ELF-1 (cell line): ENCODE data around the gene PTCHD1.

Source experiments
- DNase-seq: peaks from one replicate; pipeline ENCODE4 v3.0.0-alpha.2; 2016; ENCODE audit warnings: low read depth, low spot score

PTCHD1 gene

DNA sequence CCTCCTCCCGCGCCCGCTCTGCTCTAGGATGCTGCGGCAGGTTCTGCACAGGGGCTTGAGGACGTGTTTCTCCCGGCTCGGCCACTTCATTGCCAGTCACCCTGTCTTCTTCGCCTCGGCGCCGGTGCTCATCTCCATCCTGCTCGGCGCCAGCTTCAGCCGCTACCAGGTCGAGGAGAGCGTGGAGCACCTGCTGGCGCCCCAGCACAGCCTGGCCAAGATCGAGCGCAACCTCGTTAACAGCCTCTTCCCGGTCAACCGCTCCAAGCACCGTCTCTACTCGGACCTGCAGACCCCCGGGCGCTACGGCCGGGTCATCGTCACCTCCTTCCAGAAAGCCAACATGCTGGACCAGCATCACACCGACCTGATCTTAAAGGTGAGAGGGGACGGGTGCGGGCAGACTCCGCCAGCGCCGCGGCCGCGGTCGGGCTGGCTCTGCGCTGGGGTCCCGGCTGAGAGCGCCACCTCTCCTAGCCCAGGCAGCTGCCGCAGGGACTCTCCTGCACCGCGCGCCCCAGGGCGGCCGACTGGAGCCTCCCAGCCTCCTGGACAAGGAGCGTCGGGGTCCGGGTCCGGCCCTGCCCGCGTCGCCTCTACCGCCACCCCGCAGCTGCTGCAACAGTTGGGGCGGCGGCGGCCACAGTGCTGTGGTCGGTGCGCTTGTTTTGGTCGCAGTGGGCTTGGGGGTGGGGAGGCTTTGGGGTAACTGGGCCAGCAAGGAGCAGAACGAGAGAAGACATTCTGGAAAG lies at the start of gene PTCHD1:
Gene PTCHD1 (plus strand): TSS at position 2 of the 752 bp plus-strand sequence. CDS start 27 bp downstream, at position 29.
- DNase-seq = peak; percentile 67

DNA sequence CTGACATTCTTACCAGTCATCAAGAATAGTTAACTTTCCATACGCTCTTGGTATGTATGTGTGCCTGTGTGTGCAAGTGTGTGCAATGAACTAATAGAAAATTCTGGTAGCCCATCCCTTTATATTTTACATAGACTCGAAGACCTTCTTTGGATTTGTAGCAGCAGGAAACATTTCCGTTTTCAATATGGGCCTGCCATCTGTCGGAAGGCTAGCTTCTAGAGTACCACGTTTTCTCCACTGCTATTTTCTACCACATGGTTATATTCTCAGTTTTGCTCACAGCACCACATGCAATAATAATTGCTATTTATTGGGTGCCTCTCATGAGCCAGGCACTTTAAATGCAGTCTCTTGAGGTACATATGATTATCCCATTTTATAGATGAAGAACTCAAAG lies 47.9 kb upstream of the PTCHD1 start:
- no peak for DNase-seq

DNA sequence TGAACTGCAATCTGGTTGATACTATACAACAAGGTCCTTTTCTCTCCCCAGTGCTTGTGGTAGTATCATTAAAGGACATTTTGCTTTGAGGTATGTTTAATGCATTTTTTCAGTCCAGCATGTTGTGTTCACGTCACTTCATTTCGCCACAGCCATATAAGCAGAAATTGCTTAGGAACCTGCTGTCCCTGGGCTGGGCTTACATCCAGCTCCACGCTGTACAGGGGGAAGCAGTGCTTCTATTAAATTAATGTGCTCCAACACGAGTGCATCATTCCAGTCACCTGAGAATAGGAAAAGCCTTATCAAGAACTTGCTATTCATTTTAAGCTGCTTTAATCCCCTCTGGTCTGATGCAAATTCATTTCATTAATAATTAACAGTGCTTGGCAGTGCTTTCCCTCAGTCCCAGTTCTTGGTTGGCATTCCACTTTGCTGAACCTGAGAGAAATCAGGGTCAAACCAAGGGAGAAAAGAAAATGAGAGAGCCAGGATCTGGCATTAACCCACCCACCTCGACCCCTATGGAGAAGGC lies 47.4 kb upstream of the PTCHD1 start:
- DNase-seq = no peak

DNA sequence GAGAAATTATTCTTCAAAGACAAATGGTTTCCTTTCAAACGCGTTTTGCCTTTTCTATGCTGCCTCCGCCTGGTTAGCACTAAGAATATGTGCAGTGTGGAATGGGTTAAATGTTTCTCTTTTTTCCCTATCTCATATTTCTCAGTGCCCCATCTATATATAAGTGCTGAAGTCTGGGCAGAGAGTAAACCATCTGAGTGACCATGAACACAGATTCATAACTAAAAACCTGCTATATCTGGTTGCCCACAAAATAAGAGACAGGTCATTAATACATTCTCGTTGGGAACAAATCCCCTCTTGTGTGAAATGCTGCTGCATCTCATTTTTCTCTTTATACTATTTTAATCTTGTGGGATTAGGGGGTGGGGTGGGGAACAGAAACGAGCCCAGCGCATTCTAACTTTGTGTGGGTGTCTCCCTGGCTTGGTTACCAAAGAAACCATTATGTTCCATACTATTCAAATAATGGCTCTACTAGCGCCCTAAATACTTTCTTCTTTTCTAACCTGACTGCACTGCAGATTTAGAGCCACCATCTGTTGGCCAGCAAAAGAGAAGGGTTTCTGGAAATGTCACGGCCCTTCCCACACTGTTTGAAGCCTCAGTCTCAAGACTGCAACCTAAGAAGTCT lies 42.2 kb upstream of the PTCHD1 start:
- DNase-seq = no peak

DNA sequence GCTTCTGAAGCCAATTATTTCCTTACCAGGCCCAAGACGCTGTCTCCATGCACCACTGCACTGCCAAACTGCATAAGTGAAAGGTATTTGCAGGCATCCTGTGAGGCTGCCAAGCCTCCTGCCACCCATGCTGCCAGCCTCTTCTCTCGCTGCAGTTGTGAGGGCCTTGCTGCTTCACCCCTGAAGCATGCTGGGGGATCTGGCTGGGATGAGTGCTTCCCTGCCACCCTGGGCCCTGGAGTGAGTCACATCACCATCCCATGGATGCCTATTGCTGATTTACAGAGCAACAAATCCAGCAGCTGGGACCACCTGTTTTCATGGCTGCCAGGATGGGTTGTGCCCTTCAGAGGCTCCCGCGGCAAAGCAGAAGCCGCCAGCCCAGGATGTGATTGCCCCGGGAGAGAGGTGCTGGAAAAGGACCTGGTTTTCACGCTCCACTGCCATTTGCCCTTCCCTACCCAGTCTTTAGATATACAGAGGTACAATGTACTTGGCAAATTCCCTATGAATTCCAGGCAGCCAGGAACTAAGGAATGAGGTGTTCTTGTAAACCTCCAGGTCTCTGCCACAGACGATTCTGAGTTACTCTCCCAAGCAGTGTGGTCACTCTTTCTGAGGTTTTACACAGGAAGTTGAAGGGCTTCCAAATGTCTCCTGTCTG lies 41.5 kb upstream of the PTCHD1 start:
- DNase-seq = no peak

DNA sequence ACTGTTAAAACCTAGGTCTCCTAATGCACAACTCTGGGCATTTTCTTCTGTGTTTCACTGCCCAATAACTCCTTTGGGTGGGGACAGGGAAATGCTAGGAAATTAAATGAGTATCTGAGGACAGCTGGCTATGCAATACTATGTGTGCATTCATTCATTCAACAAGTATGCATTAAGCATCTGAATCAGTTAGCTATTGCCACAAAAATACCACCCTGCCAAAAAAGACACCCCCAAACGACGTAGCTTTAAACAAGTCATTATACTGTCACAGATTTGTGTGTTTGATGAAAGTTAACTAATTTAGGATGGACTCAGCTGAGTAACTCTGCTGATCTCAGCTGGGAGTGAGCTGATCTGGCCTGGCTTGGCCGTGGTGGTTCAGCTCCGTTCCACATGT lies 29.8 kb upstream of the PTCHD1 start:
- no peak for DNase-seq

DNA sequence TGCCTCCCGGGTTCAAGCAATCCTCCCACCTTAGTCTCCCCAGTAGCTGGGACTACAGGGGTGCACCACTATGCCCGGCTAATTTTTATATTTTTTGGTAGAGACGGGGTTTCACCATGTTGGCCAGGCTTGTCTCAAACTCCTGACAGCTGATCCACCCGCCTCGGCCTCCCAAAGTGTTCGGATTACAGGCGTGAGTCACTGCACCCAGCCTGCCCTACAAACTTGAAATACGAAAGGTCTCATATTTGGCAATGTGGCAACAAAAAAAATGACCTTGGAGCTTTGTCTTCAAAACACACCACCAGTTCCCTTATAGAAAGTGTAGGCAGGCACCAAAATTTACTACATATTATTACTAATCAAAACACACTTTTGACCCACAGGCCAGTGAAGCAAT lies 22.9 kb upstream of the PTCHD1 start:
- DNase-seq = no peak

DNA sequence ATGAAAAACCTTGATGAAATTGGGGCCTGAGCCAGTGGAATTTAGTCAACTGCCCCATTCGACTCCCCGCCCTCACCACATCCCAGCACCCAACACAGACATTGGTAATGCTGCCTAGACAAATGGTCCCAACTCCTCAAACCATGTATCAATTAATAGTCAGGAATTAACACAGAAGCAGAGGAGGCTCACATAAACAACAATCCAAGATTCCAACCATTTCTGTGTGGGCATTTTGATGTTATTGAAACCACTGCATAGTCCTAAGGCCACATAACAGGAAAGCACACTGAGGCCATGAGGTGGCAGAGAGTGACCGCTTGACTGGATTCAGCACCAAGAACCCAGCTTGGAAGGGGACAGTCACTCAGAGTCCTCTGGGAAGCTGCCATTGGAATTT lies 22.5 kb upstream of the PTCHD1 start:
- DNase-seq = no peak

DNA sequence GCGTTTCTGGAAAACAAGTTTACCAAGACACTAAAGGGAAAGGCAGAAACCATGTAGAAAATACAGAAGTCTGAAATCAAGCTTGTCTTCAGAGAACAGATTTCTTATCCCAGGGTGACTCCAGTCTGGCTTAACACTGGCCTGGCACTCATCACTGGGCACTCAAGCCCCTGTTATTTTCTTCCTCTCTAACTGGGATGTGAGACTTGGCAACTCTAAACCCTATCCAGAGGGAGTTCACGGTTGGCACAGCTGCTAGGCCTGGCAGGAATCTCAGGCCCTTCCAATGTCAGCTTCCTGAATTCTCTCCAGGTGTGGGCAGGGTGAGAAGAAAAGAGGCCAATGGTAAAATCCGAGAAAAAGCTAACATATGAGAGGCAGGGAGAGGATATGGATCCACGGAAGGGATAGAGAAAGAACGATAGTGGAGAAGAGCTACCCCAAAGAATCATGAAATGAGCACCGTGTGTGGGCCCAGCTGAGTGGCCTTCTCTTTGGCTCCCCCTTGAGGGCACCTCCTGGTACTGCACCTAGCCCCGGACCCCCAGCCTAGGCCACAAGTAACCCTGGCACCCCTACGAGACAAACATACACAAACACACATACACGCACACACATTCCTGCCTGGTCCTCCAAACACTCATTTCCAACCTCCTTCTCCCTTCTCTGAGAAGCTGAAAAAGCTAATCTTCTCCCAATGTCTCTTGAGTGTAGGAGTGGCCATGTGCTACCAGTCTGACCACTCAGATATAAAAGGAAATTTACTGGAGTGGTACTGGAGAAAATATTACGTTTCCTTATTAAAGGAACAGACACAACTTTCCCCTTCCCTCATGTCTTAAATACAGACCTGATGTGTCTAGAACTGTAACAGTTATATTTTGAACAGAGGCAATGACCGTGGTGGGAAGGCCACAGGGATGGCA lies 16.6 kb upstream of the PTCHD1 start:
- DNase-seq = peak; percentile 88

DNA sequence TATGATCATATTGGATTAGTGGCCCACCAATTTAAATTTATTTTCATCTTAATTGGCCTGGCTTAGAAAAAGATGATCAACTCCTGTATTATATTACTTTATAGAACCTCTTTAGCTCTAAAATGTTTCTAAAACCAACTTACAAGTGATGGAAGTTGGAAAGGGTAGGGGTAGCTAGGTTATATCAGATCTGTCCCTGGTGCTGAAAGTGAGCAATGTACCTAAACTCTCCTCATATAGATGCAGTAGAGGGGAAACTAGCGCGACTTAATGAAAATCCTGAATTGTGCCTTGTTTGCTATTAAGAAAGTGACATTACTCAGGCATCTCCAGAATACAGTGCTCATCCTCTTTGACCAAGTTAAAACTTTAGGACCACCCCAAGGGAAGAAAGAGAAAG lies 7.5 kb upstream of the PTCHD1 start:
- no peak for DNase-seq

DNA sequence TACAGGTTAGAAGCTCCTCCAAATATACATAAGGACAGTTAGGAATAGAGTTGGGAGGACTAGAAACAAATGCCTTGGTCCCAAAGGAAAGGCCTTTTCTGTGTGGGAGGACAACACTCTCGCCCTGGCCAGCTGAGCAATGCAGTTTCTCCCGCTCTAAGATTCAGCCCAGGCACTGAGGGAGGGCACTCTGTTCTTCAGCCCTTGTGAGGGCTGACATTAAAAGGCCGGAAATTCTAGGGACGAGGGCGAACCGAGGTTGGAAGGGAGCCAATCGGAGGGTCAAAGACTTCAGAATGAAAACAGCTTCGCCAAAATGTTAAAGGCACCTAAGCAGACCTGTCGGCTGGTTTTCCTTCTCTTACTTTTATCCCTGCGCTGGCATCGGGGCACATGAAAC lies 2.9 kb upstream of the PTCHD1 start:
- DNase-seq = peak; percentile 38

DNA sequence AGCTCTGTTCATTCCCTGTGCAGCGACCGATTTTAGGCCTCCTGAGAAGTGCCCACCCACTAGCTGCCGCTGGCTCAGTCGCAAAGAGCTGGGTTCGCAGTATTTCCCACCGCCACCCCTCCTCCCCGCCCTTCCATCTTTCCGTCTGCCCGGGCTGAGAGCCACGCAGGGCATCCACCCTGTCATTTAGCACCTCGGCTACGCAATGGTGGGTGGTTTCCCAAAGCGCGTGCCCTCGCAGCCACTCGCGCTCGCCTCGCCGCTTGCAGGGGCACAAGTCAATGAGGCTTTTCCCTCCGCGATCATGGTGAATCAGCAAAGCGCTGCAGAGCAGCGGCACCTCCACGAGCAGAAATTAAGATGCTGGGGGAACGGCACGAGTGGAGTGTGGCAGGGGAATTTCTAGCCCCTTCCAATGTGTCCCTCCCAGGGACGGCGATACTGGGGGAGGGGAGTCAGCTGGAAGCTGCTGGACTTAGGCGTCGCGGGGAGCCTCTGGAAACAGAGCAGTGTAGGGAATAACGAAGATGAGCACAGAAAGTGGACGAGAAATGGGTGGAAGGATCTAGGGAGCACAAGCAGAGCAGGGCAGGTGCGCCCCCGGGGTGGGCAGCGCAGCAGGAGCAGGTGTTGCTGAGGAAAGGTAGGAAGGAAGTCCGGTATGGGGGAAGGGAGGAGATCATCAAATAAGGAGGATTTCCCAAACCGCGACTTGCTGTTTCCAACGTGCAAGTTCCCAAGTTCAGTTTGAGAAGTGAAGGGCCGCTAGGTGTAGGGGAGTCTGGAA lies 2.4 kb upstream of the PTCHD1 start:
- peak; percentile 52 for DNase-seq

DNA sequence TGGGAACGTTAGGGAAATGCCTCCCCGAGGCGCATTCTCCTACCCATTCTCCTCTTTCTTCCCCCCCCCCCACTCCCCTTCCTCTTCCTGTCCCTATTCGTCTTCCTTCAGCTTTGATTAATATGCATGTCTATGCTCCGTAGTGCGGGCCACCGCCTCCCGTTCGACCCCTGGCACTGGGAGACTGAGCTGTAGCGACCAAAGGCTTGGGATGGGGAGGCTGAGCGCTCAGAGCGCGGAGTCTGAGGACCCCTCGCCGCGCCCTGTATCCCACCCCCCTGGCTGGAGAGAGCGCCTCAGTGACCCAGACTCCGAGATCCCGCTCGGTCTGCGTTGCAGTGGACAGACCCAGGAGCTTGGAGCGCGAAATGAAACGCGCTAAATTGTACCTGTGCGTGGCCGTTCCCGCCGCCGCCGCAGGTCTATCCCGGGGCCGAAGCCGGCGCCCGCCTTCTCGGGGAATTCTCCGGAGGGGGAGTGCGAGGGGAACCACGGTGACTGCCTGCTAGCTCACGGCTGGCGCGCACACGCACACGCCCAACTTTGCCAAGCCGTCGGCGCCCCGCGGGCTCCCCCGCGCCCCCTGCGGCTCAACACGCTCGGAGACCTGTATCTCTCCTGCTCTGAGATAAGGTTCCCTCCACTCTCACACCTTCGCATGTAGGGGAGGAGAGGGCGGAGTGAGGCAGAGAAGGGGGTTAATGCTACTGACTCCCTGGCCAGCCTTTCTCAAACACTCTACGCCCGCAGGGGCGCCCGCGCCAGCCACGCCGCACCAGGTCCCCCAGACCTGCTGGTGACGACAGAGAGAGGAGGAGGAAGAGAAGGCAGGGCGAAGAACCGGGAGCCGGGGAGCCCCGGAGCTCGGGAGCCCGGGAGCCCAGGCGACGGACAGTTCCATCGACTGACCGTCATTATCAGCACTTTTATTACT lies 1.5 kb upstream of the PTCHD1 start:
- DNase-seq = peak; percentile 59

DNA sequence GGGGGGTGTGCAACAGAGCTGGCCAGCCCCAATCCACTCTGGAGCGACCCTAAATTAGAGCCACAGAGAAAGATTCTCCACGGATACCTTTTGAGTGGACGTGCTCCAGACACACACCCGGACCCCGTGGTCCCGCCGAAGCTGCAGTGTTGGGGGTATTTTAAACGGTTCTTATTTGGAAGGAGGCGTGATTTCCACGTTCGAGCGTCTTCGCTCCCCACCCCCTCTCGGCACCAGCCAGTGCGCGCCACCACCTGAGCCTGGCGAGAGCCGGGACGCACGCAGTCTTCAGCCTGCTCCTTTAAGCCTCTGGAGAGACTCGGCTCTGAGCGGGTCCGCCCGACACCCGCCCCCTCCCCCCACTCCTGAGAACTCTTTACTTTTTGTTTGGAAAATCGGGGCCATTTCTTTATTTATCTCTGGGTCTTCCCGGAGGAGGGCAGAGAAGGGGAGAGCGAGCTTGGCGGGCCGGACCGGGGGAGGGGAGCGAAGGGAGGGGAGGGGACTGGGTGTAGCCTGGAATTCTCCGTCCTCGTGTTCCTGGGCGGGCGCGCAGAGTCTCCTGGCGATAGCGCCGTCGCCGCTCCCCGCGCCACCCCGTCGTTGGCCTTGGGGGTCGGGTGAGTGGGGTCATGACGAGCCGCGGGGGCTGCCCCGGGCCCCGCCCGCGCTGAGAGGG lies 668 bp upstream of the PTCHD1 start:
- DNase-seq = peak; percentile 70

DNA sequence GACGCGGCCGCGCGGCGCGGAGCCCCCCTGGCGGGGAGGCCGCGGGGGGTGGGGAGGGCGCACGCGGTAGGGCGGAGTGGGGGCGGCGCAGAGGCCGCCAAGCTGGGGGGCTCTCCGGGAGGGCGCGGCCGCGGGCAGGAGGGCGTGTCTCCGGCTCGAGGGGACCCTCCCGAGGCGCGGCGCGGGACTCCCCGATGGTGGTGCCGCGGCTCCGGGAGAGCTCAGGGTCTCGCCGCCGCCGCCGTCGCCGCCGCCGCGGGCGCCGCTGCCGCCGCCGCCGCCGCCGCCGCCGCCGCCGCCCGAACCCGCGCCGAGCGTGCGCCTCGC lies 165 bp upstream of the PTCHD1 start:
- no peak for DNase-seq

DNA sequence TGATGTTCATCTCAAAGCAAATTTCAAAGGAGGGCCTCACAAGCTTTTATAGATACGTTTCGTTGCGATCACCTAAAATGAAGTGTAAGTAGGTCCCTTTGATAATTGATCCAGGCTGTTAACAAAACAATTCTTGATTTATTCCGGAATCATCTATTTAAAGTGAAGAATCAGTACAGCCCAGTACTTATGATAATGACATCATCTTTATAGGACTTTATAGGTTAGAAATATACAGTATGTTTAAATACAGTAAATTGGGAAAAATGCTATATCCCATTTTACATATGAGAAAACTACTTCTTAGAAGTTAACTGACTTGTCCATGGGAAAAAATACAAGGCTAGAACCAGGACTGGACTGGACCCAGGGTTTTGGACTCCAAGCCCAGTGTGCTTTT lies 3.7 kb downstream of the PTCHD1 start:
- no peak for DNase-seq

DNA sequence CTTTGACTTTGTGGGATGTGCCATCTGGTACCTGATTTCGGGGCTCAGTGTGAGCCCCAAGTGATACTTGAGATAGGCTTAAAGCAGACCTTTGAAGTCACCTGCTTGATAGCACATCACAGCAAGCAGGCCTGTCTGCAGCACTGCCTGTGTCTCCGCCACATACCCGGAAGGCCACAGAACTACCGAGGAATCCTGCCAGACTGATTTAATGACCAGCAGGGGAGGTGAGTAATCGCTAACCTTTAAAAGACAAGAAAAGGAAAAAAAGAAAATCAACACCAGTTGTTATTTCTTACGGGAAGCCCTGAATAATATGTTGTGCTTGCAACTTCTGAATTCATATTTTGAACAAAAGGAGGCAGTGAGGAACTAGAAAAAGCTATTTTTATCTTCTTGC lies 6.8 kb downstream of the PTCHD1 start:
- peak; percentile 74 for DNase-seq

DNA sequence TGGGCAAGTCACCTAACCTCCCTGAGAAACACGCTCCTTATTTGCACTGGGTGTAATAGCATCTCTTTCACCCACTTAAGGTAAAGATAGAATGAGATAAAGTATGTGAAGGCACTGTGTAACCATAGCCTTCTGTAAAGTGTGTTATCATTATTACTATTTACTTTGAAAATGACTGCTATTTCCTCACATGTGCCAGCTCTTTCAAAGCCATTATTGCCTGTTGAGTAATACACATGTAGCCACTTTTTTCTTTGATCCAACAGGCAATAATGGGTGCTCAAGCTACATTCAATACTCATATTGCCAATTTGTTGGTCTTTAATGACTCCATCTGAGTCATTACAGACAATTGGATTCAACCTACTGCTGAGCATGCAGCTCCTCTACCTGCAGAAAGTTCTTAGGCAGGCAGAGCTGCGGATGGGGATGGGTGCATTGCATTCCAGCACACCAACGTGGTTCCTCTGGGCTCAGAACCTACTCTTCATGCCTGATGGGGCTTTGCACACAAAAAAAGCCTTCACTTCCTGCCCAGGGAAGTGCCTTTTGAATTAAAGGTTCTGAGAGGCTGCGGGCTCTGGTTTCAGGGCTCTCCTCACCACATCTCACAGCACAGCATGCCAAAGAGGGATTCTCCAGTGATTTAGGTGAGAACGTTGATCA lies 9.7 kb downstream of the PTCHD1 start:
- DNase-seq = peak; percentile 23

DNA sequence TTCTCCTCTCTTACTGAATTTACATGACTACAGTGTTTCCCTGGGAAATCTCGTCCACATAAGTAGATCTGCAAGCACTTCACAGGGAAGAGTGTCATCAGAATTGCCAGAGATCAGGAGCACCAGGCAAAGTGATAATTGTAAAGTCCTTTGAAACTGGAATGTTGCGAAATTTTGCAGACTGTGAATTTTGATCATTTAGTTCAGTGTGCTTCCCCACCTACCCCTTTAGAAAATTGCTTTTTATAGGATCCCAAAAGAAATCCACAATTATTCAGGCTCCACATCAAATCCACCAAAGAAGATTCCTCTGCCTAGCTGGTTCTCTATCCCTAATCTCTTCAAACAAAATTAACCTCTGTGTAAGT lies 10.2 kb downstream of the PTCHD1 start:
- no peak for DNase-seq
